ENCODE data around the gene PTPRO. TPM values are rescaled to one million over a fixed set of nuclear protein-coding genes. Genes with fewer than 3 reads are reported as not detected.

The PTPRO gene
- polyA plus RNA-seq, 1 of the 3 experiments (the other 2 are of a cell fraction), result 1.4 TPM

DNA sequence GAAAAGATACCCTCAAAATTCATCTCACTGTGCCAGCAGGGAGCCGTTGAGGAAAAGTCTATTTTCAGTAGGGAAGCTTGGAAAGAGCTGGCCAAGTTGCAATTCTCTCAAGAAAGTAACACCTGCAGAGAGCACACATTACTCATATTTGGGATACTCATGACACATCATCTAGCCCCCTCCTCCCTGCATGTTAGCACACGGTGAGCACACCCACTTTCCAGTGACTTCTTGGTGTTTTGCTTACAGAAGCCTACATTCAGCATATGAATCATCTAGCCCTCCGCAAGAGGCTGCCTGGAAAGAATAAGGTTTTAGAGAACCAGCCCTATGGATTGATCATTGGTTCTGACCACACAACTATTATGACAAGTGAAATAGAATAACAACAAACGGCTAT is 124.5 kb downstream of the PTPRO start:
- ChIA-PET CTCF (no interaction called here), POLR2A (no interaction called here)
- no peaks in the 10 kb centered on the region for H3K27me3 ChIP-seq (ENCODE audit: insufficient read depth)
- 57% methylated on average over 4 of the region's 4 CpGs for WGBS (ENCODE audit: low lambda C conversion rate)
- no peak for DNase-seq
- H2AFZ ChIP-seq (ENCODE audit: low read depth), result no peak overlapping the region
- H3K9ac ChIP-seq, result no peak overlapping the region
- H3K4me3 ChIP-seq (ENCODE audit: low read depth in 2 of 2, low read length in 1 of 2), result no peak overlapping the region
- TF ChIP-seq FOXJ3 (CRISPR knock-in tag; IDR thresholded peaks at IDR 0.05) (no peak), SIN3A (IDR thresholded peaks at IDR 0.05; ENCODE audit: borderline replicate concordance, low read depth, low read length) (no peak), RCOR1 (IDR thresholded peaks at IDR 0.05; ENCODE audit: low read length) (no peak), NRF1 (IDR thresholded peaks at IDR 0.05; ENCODE audit: low read depth, low read length) (no peak), EP300 (IDR thresholded peaks at IDR 0.05; ENCODE audit: borderline replicate concordance in 1 of 2, low read depth in 1 of 2, low read length in 1 of 2) (no peak), TCF12 (IDR thresholded peaks at IDR 0.05) (no peak), POLR2AphosphoS5 (IDR thresholded peaks at IDR 0.05; ENCODE audit: low read depth, low read length) (no peak), TEAD4 (IDR thresholded peaks at IDR 0.05; ENCODE audit: borderline replicate concordance, insufficient read depth) (no peak), SMC3 (IDR thresholded peaks at IDR 0.05; ENCODE audit: low read depth, low read length) (no peak), FOXM1 (IDR thresholded peaks at IDR 0.05; ENCODE audit: low read depth) (no peak)
- TF ChIP-seq, protein P1, sequence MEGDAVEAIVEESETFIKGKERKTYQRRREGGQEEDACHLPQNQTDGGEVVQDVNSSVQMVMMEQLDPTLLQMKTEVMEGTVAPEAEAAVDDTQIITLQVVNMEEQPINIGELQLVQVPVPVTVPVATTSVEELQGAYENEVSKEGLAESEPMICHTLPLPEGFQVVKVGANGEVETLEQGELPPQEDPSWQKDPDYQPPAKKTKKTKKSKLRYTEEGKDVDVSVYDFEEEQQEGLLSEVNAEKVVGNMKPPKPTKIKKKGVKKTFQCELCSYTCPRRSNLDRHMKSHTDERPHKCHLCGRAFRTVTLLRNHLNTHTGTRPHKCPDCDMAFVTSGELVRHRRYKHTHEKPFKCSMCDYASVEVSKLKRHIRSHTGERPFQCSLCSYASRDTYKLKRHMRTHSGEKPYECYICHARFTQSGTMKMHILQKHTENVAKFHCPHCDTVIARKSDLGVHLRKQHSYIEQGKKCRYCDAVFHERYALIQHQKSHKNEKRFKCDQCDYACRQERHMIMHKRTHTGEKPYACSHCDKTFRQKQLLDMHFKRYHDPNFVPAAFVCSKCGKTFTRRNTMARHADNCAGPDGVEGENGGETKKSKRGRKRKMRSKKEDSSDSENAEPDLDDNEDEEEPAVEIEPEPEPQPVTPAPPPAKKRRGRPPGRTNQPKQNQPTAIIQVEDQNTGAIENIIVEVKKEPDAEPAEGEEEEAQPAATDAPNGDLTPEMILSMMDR (IDR thresholded peaks at IDR 0.05), result no peak
- TF ChIP-seq, protein P2, sequence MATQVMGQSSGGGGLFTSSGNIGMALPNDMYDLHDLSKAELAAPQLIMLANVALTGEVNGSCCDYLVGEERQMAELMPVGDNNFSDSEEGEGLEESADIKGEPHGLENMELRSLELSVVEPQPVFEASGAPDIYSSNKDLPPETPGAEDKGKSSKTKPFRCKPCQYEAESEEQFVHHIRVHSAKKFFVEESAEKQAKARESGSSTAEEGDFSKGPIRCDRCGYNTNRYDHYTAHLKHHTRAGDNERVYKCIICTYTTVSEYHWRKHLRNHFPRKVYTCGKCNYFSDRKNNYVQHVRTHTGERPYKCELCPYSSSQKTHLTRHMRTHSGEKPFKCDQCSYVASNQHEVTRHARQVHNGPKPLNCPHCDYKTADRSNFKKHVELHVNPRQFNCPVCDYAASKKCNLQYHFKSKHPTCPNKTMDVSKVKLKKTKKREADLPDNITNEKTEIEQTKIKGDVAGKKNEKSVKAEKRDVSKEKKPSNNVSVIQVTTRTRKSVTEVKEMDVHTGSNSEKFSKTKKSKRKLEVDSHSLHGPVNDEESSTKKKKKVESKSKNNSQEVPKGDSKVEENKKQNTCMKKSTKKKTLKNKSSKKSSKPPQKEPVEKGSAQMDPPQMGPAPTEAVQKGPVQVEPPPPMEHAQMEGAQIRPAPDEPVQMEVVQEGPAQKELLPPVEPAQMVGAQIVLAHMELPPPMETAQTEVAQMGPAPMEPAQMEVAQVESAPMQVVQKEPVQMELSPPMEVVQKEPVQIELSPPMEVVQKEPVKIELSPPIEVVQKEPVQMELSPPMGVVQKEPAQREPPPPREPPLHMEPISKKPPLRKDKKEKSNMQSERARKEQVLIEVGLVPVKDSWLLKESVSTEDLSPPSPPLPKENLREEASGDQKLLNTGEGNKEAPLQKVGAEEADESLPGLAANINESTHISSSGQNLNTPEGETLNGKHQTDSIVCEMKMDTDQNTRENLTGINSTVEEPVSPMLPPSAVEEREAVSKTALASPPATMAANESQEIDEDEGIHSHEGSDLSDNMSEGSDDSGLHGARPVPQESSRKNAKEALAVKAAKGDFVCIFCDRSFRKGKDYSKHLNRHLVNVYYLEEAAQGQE (IDR thresholded peaks at IDR 0.05; ENCODE audit: low read depth, low read length), result no peak
- TF ChIP-seq, protein P3, sequence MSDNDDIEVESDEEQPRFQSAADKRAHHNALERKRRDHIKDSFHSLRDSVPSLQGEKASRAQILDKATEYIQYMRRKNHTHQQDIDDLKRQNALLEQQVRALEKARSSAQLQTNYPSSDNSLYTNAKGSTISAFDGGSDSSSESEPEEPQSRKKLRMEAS (IDR thresholded peaks at IDR 0.05; ENCODE audit: low read depth), result no peak
- no peaks in the 10 kb centered on the region for H4K20me1 ChIP-seq (ENCODE audit: insufficient read depth)
- no peaks in the 10 kb centered on the region for H3F3A ChIP-seq (replicated peaks; ENCODE audit: insufficient read depth)
- H3K79me2 ChIP-seq (ENCODE audit: insufficient read depth), result no peaks in the 10 kb centered on the region
- no peaks in the 10 kb centered on the region for H3K9me3 ChIP-seq
- no peaks in the 10 kb centered on the region for H3K9me2 ChIP-seq
- H3K4me1 ChIP-seq (ENCODE audit: control insufficient read depth in 1 of 2, insufficient read depth in 2 of 2, low read depth in 1 of 2, low read length in 1 of 2), result no peaks in the 10 kb centered on the region
- no peak overlapping the region for H3K27ac ChIP-seq (ENCODE audit: low read depth in 2 of 2, low read length in 1 of 2)
- no peak overlapping the region for H3K4me2 ChIP-seq
- H3K36me3 ChIP-seq (replicated peaks in 1 of 2; ENCODE audit: control insufficient read depth in 1 of 2, insufficient read depth in 2 of 2, low read length in 1 of 2), result no peaks in the 10 kb centered on the region

DNA sequence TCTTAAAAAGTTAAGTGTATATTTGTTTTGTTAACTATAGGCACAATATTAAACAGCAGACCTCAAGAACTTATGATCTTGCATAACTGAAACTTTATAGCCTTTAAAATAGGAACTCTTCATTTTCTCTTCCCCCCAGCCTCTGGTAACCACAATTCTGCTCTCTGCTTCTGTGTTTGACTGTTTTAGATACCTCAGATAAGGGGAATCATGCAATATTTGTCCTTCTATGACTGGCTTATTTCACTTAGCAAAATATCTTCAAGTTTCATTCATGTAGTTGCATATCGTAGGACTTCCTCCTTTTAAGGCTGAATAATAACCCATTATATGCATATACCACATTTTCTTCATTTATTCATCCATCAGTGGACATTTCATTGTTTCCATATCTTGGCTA is 131.3 kb downstream of the PTPRO start:
- ChIA-PET CTCF (no interaction called here), POLR2A (no interaction called here)
- no peak overlapping the region for H3K27ac ChIP-seq (ENCODE audit: low read depth in 2 of 2, low read length in 1 of 2)
- H3K9ac ChIP-seq, result no peak overlapping the region
- no peak overlapping the region for H3K4me3 ChIP-seq (ENCODE audit: low read depth in 2 of 2, low read length in 1 of 2)
- no peaks in the 10 kb centered on the region for H3K27me3 ChIP-seq (ENCODE audit: insufficient read depth)
- H3F3A ChIP-seq (replicated peaks; ENCODE audit: insufficient read depth), result no peaks in the 10 kb centered on the region
- no peak for TF ChIP-seq JUND (IDR thresholded peaks at IDR 0.05)
- no peak for TF ChIP-seq FOXM1 (IDR thresholded peaks at IDR 0.05; ENCODE audit: low read depth)
- no peak for TF ChIP-seq MEF2A (IDR thresholded peaks at IDR 0.05; ENCODE audit: borderline replicate concordance, low read depth)
- no peak for TF ChIP-seq MXI1 (IDR thresholded peaks at IDR 0.05; ENCODE audit: low read depth, low read length)
- TF ChIP-seq YY1 (IDR thresholded peaks at IDR 0.05; ENCODE audit: low read depth), result no peak
- TF ChIP-seq RFX5 (IDR thresholded peaks at IDR 0.05; ENCODE audit: low read length), result no peak
- TF ChIP-seq, protein P4, sequence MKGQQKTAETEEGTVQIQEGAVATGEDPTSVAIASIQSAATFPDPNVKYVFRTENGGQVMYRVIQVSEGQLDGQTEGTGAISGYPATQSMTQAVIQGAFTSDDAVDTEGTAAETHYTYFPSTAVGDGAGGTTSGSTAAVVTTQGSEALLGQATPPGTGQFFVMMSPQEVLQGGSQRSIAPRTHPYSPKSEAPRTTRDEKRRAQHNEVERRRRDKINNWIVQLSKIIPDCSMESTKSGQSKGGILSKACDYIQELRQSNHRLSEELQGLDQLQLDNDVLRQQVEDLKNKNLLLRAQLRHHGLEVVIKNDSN (IDR thresholded peaks at IDR 0.05; ENCODE audit: borderline replicate concordance, low read depth), result no peak
- no peak overlapping the region for H2AFZ ChIP-seq (ENCODE audit: low read depth)
- no peak overlapping the region for H3K4me2 ChIP-seq
- no peaks in the 10 kb centered on the region for H4K20me1 ChIP-seq (ENCODE audit: insufficient read depth)
- H3K9me2 ChIP-seq, result no peaks in the 10 kb centered on the region
- no peaks in the 10 kb centered on the region for H3K4me1 ChIP-seq (ENCODE audit: control insufficient read depth in 1 of 2, insufficient read depth in 2 of 2, low read depth in 1 of 2, low read length in 1 of 2)
- peaks cover 5% of the 10 kb centered on the region; the same call in 1 of the 2 replicates for H3K9me3 ChIP-seq
- no peak for DNase-seq
- WGBS (ENCODE audit: low lambda C conversion rate), result 43% methylated on average over 1 of the region's 1 CpG
- H3K36me3 ChIP-seq (replicated peaks in 1 of 2; ENCODE audit: control insufficient read depth in 1 of 2, insufficient read depth in 2 of 2, low read length in 1 of 2), result no peaks in the 10 kb centered on the region
- H3K79me2 ChIP-seq (ENCODE audit: insufficient read depth), result no peaks in the 10 kb centered on the region

All from SK-N-SH (cell line).